Coronary artery (tissue), 2 donors: Measurements from ENCODE around the gene NEUROD2.

Experiments used
- DNase-seq: peaks from one replicate; pipeline ENCODE4 v3.0.0-alpha.2; 2017; ENCODE audit warnings: low spot score
- H3K27ac ChIP-seq, 2 donors: fragments of 200-600 bp; sonication (generic); one replicate each; pipeline ENCODE4 v1.5.1; 2016 to 2019
- H3K4me3 ChIP-seq: fragments of 200-600 bp; sonication (generic); 2 replicates; pipeline ENCODE4 v1.5.1; 2016; ENCODE audit warnings: mild to moderate bottlenecking, moderate library complexity
- CTCF ChIP-seq: fragments of 200-600 bp; sonication (generic); IDR thresholded peaks from one replicate; pipeline ENCODE4 v1.5.1; 2019; ENCODE audit warnings: antibody characterized with exemption

Gene NEUROD2

GRCh38 chr17:39636587-39636926 is 28.8 kb upstream of the NEUROD2 start:
- Histone ChIP-seq H3K27ac (peak overlapping the region; percentile 80 to 97), H3K4me3 (peak overlapping the region; percentile 99)
- DNase-seq = no peak
- TF ChIP-seq CTCF = no peak

- H3K27ac ChIP-seq = peak overlapping the region in 1 of 2 donors; percentile 97
- no peak for TF ChIP-seq CTCF
- no peak overlapping the region for H3K4me3 ChIP-seq
- DNase-seq = no peak
Observed at GRCh38 chr17:39635614-39636176, 28.0 kb upstream of the NEUROD2 start.

GRCh38 chr17:39634384-39634871 is 26.7 kb upstream of the NEUROD2 start:
- Histone ChIP-seq H3K27ac (no peak overlapping the region), H3K4me3 (no peak overlapping the region)
- DNase-seq = no peak
- TF ChIP-seq CTCF = peak; percentile 73

GRCh38 chr17:39633570-39634183 is 26.0 kb upstream of the NEUROD2 start:
- TF ChIP-seq CTCF = no peak
- H3K27ac ChIP-seq = no peak overlapping the region
- no peak for DNase-seq
- H3K4me3 ChIP-seq = no peak overlapping the region

GRCh38 chr17:39632153-39632941 is 24.6 kb upstream of the NEUROD2 start:
- H3K27ac ChIP-seq = peak overlapping the region in 1 of 2 donors; percentile 22
- TF ChIP-seq CTCF = no peak
- no peak for DNase-seq
- H3K4me3 ChIP-seq = no peak overlapping the region

- TF ChIP-seq CTCF = no peak
- H3K27ac ChIP-seq = no peak overlapping the region
- no peak overlapping the region for H3K4me3 ChIP-seq
- no peak for DNase-seq
Observed at GRCh38 chr17:39631403-39631802, 23.7 kb upstream of the NEUROD2 start.
